DND-41 (cell line): ENCODE results near the gene FIGNL1.

ENCODE experiments used
- CTCF ChIP-seq: IDR thresholded peaks from 2 replicates; pipeline ENCODE4 v1.5.1; 2012; ENCODE audit warnings: borderline replicate concordance, low read length, moderate library complexity, mild to moderate bottlenecking; ENCODE audit not compliant: poor library complexity, severe bottlenecking; ENCODE audit errors: extremely low read depth
- EZH2 ChIP-seq: IDR thresholded peaks from 3 replicates; pipeline ENCODE4 v1.6.1; 2012; ENCODE audit warnings: borderline replicate concordance, low read depth, mild to moderate bottlenecking, moderate library complexity, low read length, inconsistent platforms; ENCODE audit not compliant: severe bottlenecking

DNA sequence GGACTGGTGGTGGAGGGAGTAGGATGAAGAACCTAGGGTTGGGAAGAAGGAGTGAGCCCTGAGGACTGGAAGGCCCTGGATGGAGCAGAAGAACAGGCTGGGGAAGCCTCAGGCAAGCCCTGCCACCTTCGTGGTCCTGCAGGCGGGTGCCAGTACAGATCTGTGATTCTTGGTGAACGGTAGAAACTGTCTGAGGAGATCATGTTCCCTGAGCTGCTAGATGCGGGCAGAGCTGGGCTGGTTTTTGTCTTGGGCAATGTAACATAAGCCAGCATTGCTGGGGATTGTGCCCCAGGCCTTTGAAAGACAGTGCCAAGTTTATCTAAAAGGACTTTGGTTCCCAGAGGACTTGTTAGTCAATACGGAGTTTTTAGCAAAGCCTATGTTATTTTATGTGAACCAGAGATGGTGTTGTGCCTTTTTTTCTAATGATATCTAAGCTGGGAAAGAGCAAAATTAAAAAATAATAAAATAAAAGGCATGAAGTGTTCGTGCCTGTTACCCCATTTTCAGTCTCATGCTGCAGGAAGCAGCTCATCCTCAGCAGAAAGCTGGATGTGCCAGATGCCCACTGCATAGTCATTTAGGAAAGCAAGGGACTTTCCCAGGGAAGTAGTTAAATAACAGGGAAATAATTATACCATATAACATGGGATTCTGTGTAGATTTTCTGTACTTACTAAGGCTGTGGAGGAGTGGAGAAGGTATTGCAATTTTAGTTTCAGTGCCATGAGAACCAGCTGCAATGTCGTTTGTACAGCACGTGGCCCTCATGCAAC lies 24.4 kb upstream of the FIGNL1 start:
- TF ChIP-seq CTCF (no peak), EZH2 (no peak)
